Superior temporal gyrus (tissue), 1 donor: ENCODE results near the gene TM9SF3.

Experiments
- DNase-seq: peaks from one replicate; pipeline ENCODE4 v3.0.0-alpha.2; 2016; ENCODE audit errors: extremely low spot score

Gene TM9SF3

DNA sequence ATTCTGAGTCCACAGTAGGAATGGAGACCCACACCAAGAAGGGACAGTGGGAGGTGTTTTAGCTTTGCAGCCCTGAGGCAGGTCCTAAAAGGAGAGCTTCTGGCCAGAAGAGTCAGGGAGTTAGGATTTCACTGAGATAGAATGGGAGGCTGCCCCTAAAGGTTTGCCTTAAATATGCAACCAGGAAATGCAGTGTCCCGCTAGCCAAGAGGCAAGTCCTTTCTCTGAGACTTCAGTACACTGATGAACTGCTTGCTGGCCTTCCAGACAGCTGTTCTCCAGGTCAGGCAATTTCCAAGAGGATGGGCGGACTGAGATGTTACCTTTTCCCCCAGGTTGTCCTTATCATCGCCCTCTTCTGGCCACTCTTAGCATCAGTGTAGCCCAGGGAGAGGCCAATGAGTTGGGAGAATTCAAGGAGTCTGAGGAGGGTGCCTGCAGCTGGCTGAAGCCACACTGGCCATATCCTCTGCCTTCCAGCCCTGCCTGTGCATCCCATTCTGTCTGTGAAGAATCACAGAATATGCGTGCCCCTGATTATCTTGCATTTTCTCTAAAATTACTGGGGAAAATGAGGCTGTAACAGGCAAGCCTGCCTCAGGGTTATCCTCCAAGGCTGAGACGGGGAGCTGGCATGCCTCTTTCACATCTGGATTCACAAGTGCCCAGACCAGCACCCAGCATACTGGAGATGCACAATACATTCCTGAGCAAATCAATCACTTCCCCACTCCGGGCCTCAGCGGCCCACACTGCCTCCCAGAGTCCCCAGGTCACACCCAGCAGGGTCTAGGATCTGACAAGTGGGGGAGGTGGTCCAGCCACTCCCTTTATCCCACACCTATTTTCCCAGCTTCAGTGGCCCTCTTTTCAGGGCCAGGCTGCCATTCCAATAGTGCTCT is 75.5 kb downstream of the TM9SF3 start:
- peak; percentile 56 for DNase-seq

DNA sequence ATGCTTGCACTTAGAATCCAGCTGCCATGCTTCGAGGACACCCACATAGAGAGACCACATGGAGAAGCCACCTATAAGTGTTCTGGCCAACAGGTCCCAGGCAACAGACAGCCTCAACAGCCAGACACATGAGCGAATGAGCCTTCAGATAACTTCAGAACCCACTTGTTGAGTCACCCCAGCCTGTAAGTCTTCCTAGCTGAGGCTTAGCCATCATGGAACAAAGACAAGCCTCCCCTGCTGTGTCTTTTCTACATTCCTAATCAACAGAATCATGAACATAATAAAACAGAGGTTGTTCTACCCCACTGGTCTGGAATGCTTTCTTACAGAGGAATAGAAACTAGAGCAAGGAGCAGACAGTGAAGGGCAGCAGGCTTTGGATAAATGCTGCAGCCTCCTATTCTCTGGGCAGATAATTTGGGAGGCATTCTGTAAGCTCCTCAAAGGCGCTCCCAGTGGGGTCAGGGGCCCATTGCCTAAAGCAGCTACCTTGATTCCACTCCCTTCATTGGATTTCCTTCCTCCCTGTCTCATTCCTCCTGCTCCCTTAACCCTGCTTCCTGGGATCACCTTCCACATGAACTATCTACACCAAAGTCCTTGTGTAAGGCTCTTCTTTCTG is 77.7 kb downstream of the TM9SF3 start:
- no peak for DNase-seq

DNA sequence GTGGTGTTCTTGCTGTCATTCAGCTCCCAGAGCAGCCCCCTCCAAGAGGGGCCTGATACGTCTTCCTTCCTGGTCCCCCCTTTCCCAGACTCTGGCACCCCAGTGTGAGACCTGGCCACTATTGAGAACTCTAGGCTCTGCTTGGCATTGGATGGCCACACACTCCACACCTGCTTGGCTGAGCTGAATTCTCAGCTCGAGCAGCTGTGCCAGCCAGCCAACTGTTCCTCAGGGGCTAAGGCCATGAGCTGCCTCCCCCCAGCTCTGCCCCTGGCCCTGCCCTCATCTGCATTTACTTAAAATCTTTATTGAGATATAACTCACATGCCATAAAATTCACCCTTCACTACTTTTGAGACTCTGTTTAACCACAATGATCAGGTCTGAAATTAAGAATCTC is 79.8 kb downstream of the TM9SF3 start:
- DNase-seq = no peak

DNA sequence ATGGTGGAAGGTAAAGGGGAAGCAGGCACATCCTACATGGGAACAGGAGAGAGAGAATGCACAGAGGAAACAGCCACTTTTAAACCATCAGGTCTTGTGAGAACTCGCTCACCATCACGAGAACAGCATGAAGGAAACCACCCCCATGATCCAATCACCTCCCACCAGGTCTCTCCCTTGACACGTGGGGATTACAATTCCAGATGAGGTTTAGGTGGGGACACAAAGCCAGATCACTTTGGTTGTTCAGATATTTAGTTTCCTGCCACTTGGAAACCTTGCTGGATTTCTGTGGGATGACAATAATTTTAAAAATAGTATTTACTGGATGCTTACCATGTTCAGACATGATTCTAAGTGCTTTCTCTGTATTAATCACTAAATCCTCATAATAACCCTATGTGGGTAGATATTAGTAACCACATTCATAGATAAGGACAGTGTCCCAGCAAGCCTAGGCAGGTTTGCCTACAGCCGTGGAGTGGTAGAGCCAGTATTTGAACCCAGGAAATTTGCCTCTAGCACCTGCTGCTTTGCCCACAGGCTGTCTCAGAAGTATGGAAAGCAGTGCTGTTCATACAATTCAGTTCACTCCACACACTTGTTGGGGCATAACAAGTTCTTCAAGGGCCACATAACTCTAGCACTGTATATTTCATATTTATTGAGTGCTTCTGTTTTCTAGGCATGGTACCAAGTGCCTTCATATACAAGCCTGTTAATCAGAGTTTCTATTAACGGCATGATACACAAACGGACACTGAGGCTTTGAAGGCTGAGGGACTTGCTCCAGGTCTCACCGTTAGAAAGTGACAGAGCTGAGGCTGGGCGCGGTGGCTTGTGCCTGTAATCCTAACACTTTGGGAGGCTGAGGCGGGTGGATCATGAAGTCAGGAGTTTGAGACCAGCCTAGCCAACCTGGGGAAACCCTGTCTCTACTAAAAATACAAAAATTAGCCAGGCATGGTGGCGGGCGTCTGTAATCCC is 81.4 kb downstream of the TM9SF3 start:
- DNase-seq = no peak

DNA sequence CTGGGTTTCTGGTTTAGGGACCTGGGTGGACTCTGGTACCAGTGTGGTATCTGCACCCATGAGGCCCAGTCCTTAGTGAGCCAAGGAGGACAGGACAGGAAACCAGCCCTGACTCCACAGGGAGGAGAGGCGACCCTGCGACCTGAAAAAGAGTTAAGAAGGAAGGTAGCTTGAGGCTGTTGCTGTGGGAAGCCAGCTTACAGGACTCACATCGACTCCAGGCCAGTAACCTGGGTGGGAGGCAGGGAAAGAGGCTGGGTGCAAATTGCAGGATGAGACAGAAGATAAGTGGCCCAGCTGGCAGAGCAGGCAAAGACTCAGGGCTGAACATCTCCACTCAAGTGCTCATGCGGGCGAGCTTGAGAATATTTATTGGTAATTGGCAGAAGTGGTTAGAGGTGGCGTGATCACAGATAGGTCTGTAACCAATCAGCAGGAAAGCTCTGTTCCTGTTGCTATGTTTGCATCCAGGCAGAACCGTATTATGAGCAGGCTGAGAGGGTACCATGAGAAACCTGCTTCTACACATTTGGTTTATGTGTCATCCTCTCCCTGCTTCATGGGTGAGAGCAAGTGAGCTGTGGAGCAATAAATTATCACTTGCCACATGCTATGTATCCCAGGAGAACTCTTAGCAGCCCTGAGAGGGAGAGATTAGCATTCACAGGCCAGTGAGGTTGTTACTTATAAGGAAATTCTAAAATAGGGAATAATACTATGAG is 84.1 kb downstream of the TM9SF3 start:
- DNase-seq = no peak

DNA sequence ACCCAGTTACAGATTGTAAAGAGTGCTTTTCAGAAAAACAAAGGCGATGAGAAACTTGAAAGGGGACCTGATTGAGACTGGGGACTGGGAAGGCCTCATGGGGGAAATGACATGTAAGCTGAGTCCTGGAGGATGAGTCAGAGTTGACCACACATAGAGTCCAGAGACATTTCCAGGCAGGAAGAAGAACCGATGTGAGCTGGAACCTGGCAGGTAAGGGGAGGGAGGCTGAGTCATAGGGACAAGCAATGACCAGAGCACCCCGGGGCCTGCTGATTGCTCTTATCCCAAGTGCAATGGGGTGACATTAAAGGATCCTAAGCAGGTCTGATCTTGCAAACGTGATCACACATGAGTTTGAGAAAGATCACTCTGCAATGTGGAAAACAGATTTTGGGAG is 84.8 kb downstream of the TM9SF3 start:
- no peak for DNase-seq

DNA sequence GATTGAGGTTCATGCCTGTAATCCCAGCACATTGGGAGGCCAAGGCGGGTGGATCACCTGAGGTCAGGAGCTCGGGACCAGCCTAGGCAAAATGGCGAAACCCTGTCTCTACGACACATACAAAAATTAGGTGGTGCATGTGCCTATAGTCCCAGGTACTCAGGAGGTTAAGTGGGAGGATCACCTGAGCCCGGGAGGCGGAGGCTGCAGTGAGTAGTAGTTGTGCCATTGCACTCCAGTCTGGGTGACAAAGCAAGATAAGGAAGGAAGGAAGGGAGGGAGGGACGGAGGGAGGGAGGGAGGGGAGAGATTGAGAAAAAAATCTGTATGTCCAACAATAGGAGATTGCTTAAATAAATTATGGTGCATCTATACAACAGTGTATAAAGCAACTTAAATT is 86.3 kb downstream of the TM9SF3 start:
- no peak for DNase-seq

DNA sequence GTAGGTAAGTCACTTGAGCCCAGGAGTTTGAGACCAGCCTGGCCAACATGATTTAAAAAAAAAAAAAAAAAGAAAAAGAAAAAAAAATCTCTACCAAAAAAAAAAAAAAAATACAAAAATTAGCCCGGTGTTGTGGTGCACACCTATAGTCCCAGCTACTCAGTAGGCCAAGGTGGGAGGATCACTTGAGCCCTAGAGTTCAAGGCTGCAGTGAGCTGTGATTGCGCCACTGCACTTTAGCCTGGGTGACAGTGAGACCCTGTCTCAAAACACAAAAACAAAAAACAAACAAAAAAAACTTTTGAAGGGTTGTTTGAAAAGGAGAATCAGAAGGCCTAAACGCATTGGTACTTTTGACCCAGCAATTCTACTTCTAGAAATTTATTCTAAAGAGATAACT is 86.8 kb downstream of the TM9SF3 start:
- no peak for DNase-seq

DNA sequence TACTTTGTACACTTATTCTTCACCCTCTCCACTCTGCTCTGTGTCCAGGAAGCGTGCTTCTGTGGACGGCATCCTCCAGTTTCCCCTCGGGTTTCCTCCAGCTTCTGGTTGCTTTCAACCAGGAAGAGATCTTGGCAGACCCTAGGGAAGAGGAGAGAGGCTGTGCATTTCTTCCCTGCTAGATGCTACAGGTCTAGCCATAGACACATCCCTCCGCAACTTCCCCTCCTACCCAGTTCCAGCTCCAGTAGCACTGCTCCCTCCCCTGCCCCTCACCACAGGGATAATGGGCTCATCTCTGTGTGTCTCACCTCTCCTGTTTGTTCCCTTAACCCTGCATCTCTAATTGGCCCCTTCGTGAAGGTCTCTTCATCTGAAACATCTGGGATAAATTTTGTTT is 89.4 kb downstream of the TM9SF3 start:
- DNase-seq = no peak

DNA sequence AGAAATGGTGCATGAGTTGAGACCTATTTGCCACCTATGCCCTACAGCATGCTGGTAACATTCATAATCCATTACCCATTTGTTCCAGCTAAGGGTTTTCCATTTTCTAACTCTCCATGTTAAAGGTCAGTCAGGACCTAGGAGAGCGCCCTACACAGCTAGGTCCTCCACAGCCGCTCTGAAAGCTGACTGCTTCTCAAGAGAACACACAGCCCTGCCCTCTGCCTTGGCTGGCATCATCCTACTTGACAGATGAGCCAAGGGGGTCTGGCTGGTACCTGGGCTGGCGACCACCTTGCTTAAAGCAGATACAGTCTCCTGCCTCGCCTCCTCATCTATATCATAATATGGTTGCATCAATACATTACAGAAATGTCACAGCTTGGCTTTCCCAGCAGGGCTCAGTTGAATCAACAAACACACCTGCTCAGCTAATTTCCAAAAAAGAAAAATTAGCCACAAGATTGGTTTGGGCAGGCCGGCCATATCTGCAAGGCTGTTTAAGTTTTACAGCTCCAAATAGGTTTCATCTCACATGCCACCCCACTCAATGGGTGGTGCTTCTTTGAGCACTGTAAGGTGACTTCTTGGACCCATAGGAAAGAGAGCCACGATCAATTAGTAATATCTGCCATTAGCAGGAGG is 90.4 kb downstream of the TM9SF3 start:
- DNase-seq = no peak

DNA sequence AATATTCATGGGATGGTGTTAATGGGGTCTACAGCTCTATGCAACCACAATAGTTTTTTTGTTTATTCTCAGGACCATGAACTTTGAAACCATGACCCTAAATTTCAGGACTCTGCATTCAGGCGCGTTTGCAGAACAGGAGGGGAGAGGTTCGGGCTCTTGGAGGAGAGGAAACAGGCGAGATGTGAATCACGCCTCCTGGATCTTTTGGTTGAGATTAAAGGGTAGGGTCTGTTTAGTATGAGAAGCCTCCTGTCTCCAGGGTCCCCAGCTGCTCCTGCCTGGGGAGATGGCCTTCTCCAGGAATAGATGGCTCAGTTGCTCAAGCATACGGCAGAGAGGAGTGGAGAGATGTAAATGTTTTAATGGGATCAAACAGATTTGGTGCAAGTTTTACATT is 91.3 kb downstream of the TM9SF3 start:
- DNase-seq = no peak

DNA sequence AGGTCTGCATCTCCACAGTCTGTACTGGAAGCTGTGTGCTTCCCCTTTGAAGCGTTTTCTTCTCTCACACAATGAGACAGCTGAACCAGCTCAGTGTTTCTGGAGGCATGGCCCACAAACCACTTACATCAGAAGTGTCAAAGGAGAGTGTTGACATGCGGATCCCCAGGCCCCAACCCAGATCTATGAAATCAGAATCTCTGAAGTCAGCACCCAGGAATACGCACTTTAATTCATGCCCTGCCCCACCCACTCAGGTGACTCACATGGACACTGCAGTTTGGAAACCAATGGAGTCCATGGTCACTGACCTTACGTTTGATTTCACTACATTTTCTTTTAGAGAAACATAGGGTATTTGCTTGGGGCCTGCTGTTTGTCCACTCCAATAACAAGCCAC is 92.1 kb downstream of the TM9SF3 start:
- DNase-seq = no peak

DNA sequence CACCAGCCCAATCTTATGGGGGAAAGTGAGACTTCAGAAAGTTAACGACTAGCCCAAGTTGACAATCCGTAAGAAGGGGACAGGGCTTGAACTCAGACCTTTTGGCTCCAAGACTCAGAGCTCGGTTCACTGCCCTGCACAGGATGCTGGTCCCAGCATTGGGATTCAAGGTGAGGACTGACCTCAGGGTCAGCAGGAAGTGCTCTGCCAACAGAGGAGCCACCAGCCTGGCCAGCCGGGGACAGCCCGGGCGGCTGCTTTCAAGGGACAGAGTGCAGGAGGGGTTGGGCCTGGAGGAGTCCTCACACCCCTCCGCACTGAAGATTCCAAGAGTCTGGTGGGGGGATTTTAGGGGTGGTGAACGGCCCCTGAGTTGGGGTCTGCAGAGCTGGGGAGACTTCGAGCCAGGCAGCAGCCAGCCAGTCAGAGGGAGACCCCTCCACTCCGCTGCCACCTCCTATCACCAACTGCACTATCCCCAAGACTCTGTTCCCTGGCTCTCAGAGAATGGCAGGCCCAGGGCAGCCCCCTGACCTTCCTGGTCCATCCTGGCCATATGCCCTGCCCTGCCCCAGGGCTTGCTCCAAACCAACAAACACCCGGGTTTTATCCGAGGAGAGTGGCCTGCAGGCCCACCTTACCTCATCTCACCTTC is 92.8 kb downstream of the TM9SF3 start:
- DNase-seq = no peak

DNA sequence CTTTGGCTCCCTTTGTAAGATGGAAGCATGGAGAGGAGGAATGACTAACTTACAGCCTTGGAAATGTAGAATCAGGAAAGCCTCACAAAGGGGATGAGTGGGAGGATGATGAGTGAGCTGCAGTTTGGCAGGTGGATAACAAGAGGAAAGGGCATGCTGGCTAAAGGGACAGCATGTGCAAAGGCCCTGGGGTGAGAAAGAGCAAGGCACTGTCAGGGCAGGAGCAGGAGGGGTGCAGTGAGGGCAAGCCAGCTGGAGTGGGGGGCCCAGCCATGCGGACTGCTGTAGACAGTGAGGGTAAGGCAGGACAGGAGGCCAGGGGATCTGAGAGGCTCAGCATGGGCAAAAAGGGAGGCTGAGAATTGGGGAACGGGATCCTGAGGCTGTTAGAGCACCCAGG is 93.6 kb downstream of the TM9SF3 start:
- DNase-seq = no peak

DNA sequence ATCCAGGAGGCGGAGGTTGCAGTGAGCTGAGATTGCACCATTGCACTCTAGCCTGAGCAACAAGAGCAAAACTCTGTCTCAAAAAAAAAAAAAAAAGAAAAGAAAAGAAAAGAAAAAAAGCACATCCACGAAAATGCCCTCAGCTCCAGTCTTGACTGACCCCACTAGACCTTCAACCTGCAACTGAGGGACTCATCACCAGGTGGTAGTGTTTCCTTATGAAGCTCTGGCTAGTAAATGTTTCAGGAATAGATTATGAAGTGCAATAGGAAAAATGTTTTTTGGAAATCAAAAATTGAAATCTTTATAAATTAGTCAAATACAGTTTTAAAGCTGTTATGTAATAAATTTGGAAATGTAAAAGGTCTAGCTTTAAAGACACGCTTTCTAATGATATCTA is 95.5 kb downstream of the TM9SF3 start:
- DNase-seq = no peak

DNA sequence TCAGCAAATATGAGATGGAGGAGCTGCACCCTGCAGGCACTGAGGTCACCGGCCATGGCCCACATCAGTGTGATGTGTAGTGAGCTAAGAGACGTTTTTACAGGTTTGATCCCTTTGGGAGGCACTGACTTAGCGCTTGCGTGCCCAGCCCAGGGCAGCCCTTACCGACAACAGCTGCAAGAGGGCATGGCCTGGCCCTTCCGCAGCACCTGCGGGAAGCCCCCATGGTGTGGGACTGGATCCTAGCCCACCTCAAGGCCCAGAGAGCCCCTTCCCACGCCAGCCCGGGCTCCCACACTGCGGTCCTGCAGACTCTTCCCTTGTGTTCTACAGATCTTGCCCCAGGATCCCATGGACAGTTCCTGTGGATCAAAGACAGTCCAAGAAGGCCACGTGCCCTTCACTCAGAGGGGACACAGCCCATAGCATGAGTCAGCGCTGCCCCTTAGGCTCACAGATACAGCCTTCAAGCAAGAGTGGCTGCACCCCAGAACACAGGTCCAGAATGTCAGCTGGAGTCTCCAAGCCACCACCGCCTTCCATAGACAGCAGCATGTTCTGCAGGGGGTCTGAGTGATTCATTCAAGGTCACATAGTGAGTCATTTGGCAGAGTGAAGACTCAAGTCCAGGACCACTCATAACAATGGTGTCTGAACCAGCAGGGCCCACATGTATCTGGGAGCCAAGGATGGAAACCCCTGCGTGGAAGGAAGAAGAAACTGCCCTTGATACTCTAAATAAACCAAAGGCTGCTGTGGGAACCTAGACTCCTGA is 98.5 kb downstream of the TM9SF3 start:
- no peak for DNase-seq

DNA sequence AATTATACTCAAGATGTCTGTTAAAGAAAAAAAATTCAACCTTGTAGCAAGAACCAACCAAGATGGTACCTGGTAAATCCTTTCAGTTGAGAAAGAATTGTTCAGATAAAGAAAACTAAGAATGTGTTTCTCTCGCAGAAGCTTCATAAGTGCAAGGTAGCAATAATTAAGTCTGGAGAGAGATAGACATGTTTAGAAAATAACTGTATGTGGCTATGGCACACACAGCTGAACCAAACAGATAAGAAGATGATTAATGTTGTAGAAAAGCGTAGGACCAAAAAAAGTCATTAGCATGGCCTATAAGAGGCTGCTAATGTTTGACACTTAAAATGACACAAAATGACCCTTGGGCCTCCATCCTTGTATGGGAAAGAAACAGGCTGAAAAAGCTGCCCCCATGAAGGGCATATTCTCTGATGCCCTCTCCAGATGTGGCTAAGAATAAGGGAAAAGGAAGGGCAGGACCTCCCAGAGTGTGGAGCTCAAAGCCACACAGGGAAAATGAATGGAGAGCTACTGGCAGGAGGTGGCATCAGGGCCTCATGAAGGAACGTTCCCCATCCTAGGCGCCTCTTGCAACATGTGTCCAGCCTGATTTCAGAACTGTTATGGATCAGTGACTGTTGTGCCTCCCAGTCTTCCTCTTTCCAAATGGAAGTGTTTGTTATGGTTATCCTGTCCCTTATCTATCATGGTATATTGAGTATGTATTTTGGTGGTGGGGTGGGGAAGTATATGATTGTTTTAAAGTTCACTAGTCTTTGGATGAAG is 103.8 kb downstream of the TM9SF3 start:
- DNase-seq = no peak

DNA sequence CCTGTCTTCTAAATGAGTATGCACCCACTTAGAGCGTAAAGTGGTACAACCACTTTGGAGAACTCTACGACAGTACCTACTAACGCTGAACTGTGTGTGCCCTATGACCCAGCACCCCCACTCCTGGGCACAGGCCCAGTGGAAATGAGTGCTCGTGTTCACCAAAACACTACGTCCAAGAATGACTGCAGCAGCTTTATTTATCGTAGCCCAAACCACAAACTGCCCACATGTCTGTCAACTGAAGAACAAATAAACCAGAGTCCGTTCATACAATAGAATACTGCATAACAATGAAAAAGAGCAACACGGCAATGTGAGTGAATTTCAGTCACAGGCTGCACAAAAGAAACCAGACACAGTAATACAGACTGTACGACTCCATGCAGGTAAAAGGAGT is 108.5 kb downstream of the TM9SF3 start:
- no peak for DNase-seq

DNA sequence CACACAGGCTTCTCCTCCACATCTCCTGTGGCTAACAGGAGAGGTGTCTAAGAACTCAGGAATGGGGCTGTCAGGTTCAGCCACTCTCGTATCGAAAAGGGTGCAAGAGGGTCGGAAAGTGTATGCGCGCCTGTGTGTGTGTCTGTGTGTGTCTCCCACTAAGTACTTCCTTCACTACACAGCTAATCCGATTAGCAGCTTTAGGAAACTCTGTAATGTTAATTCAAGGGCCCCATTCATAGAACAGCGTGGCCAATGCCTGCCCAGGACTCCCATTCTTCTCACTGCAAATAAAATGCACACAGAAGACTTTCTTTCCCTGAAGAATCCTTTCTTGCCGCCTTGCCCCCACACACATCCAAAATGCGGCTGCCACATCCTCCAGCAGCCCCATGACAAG is 112.9 kb downstream of the TM9SF3 start:
- no peak for DNase-seq
